ENCODE results near the gene SMC5.

Gene SMC5

DNA sequence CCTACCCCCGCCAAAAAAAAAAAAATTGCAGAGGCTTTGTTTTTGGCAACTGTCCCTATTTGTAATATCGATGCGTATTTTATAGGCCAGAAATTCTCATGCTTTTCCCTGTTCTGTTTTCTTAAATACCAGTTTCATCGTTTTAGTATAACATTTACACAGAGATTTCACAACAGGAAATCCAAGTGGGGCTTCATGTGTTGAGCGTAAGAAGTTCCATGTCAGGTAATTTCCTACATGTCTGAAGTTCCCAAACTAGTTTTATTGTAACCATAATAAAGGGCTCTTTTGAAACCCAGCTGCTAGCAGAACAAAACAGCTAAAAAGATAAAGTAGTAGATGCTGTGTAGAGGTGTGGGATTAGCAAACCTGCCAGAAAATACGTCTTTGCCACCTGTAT, 4.2 kb downstream of the SMC5 start:
- peaks cover 20% of the 10 kb centered on the region for H3K4me1 ChIP-seq (ENCODE audit: control insufficient read depth, insufficient read depth, low read length)
- H3K9ac ChIP-seq (ENCODE audit: low read length in 2 of 2): no peak overlapping the region
- no peaks in the 10 kb centered on the region for H3K9me3 ChIP-seq (ENCODE audit: control insufficient read depth in 2 of 2, low read length in 2 of 2)
- no peaks in the 10 kb centered on the region for H3K27me3 ChIP-seq (ENCODE audit: control insufficient read depth in 1 of 2, insufficient read depth in 2 of 2, low read length in 2 of 2)
- H3K36me3 ChIP-seq (ENCODE audit: control insufficient read depth in 2 of 2, insufficient read depth in 2 of 2, low read length in 2 of 2): peaks cover 13 to 17% of the 10 kb centered on the region in 2 donors
- H3K4me3 ChIP-seq (ENCODE audit: low read length in 2 of 2): no peak overlapping the region
- H3K27ac ChIP-seq (ENCODE audit: low read length): no peak overlapping the region

DNA sequence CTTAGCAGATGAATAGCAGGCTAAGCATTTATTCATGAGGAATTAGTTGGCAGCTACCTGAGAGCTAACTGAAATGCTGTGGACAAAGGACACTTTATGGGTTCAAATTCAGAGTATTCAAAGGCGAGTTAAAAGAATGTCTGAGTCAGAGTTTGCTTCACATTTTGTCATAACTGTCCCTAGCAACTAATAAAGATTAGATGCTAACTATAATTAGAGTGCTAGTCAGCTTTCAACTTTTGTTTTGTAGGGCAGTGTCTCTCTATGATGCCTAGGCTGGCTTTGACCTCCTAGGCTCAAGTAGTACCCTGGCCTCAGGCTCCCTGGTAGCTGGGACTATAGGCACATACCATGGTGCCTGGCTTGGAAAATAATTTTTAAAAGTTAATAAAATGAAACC, 4.6 kb downstream of the SMC5 start:
- no peak overlapping the region for H3K9ac ChIP-seq (ENCODE audit: low read length in 2 of 2)
- H3K36me3 ChIP-seq (ENCODE audit: control insufficient read depth in 2 of 2, insufficient read depth in 2 of 2, low read length in 2 of 2): peaks cover 13 to 17% of the 10 kb centered on the region in 2 donors
- H3K27ac ChIP-seq (ENCODE audit: low read length): no peak overlapping the region
- H3K4me1 ChIP-seq (ENCODE audit: control insufficient read depth, insufficient read depth, low read length): peaks cover 15% of the 10 kb centered on the region
- H3K4me3 ChIP-seq (ENCODE audit: low read length in 2 of 2): no peak overlapping the region
- H3K27me3 ChIP-seq (ENCODE audit: control insufficient read depth in 1 of 2, insufficient read depth in 2 of 2, low read length in 2 of 2): no peaks in the 10 kb centered on the region
- no peaks in the 10 kb centered on the region for H3K9me3 ChIP-seq (ENCODE audit: control insufficient read depth in 2 of 2, low read length in 2 of 2)

DNA sequence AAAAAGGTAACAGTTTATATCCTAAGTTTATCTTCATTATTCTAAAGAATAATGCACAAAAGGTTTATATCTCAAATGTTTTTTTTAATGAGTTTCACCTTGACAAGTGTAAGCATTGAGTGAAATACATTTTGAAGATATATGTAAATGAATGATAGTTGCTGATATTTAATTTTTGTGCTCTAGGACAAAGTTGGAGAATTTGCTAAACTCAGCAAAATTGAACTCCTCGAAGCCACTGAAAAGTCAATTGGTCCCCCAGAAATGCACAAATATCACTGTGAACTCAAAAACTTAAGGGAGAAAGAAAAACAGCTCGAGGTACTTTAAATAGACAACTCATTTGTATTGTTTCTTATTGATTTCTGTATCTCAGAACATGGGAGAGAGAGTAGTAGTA, 19.5 kb downstream of the SMC5 start:
- Histone ChIP-seq H3K27ac (ENCODE audit: low read length) (no peak overlapping the region), H3K9ac (ENCODE audit: low read length in 2 of 2) (no peak overlapping the region), H3K36me3 (ENCODE audit: control insufficient read depth in 2 of 2, insufficient read depth in 2 of 2, low read length in 2 of 2) (peaks cover 0 to 5% of the 10 kb centered on the region in 2 donors)

DNA sequence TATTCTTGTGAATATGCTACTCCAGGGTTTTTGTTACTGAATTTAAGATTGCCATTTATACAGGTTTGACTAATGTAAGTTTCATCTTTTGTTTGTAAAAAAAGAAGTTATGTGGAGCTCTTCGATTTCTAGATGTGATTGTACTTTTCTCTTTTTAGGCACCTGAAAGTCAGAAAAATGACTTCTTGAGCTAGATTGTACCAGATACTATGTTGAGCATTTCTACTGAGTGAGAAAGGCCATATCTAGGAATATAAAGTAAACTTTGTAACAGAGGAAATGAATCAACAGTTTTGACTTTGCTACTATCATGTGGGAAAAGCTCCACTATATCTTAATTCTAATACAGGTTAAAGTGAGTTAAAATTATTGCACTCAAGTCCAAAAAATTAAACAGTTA, 25.1 kb downstream of the SMC5 start:
- Histone ChIP-seq H3K9ac (ENCODE audit: low read length in 2 of 2) (no peak overlapping the region), H3K36me3 (ENCODE audit: control insufficient read depth in 2 of 2, insufficient read depth in 2 of 2, low read length in 2 of 2) (peaks cover 3 to 8% of the 10 kb centered on the region in 2 donors), H3K9me3 (ENCODE audit: control insufficient read depth in 2 of 2, low read length in 2 of 2) (no peaks in the 10 kb centered on the region), H3K4me3 (ENCODE audit: low read length in 2 of 2) (no peak overlapping the region), H3K27me3 (ENCODE audit: control insufficient read depth in 1 of 2, insufficient read depth in 2 of 2, low read length in 2 of 2) (no peaks in the 10 kb centered on the region), H3K27ac (ENCODE audit: low read length) (no peak overlapping the region), H3K4me1 (ENCODE audit: control insufficient read depth, insufficient read depth, low read length) (no peaks in the 10 kb centered on the region)

More for the DNA sequence above, 19.5 kb downstream of the SMC5 start:
- Histone ChIP-seq H3K4me3 (ENCODE audit: low read length in 2 of 2) (no peak overlapping the region), H3K27me3 (ENCODE audit: control insufficient read depth in 1 of 2, insufficient read depth in 2 of 2, low read length in 2 of 2) (no peaks in the 10 kb centered on the region), H3K4me1 (ENCODE audit: control insufficient read depth, insufficient read depth, low read length) (no peaks in the 10 kb centered on the region), H3K9me3 (ENCODE audit: control insufficient read depth in 2 of 2, low read length in 2 of 2) (no peaks in the 10 kb centered on the region)

DNA sequence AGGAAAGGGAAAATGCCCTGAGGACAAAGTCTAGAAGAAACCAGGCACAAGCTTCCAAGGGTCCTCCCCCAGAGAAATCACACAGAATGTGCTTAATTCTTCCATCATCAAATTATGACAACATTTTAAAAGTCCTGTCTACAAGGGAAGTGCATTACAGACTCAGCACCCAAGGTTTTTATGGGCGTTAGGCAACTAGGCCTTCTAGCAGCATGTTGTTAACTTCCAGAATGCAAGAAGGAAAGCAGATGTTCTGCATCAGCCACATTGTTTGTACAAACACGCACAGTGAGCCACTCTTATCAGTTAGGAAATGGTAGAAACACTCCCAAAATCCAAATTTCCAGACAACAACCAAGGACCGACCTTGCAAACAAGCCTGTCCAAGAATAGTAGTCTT, 26.5 kb downstream of the SMC5 start:
- Histone ChIP-seq H3K9ac (ENCODE audit: low read length in 2 of 2) (no peak overlapping the region), H3K4me1 (ENCODE audit: control insufficient read depth, insufficient read depth, low read length) (no peaks in the 10 kb centered on the region), H3K27me3 (ENCODE audit: control insufficient read depth in 1 of 2, insufficient read depth in 2 of 2, low read length in 2 of 2) (no peaks in the 10 kb centered on the region), H3K4me3 (ENCODE audit: low read length in 2 of 2) (no peak overlapping the region), H3K9me3 (ENCODE audit: control insufficient read depth in 2 of 2, low read length in 2 of 2) (no peaks in the 10 kb centered on the region), H3K27ac (ENCODE audit: low read length) (no peak overlapping the region), H3K36me3 (ENCODE audit: control insufficient read depth in 2 of 2, insufficient read depth in 2 of 2, low read length in 2 of 2) (peaks cover 2 to 8% of the 10 kb centered on the region in 2 donors)

DNA sequence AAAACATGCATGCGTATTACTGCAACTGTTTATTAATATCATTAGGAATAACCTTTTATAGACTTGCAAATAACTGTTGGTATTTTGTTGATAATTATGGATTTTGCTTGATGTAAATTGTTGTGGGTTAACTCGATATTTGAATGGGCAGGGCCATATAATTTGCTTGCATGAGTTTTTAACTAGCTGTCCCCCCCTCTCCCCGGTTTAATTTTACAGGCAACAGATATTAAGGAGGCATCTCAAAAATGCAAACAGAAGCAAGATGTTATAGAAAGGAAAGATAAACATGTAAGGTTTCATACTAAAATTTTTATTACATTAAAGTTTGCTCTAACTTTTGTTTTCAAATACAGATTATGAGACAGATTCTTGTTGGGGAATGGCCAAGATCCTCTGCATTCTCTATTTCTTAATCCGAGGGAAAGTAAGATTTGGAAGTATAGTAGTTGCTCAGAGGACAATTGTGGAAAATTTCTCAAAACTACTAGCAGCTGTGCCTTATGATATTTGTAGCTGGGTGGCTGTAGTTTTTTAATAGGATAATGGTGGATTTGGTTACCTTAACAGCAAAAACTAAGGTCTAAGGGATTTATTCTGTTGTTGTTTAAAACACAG, 27.3 kb downstream of the SMC5 start:
- H3K27ac ChIP-seq (ENCODE audit: low read length): no peak overlapping the region
- H3K27me3 ChIP-seq (ENCODE audit: control insufficient read depth in 1 of 2, insufficient read depth in 2 of 2, low read length in 2 of 2): no peaks in the 10 kb centered on the region
- no peaks in the 10 kb centered on the region for H3K4me1 ChIP-seq (ENCODE audit: control insufficient read depth, insufficient read depth, low read length)
- no peak overlapping the region for H3K4me3 ChIP-seq (ENCODE audit: low read length in 2 of 2)
- H3K9ac ChIP-seq (ENCODE audit: low read length in 2 of 2): no peak overlapping the region
- peaks cover 2 to 11% of the 10 kb centered on the region in 2 donors for H3K36me3 ChIP-seq (ENCODE audit: control insufficient read depth in 2 of 2, insufficient read depth in 2 of 2, low read length in 2 of 2)
- no peaks in the 10 kb centered on the region for H3K9me3 ChIP-seq (ENCODE audit: control insufficient read depth in 2 of 2, low read length in 2 of 2)

DNA sequence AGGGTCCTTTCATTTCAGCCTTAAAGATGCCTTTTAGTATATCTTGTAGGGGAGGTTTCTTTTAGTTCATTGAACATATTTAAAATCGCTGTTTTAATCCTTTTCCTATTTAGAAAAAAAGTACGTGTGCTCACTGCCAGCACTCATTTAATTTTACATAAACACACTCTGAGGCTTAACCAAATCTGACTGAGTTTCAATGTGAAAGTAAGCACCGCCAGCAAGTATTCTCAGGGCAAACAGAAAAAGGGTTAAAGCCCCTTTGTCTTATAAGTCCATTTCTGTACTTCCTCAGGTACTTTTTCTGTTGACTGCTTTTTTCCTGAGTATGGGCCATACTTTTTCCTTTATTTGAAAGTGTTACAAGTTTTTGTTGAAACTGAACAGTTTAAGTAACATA, 31.8 kb downstream of the SMC5 start:
- Histone ChIP-seq H3K9ac (ENCODE audit: low read length in 2 of 2) (no peak overlapping the region), H3K27ac (ENCODE audit: low read length) (no peak overlapping the region), H3K27me3 (ENCODE audit: control insufficient read depth in 1 of 2, insufficient read depth in 2 of 2, low read length in 2 of 2) (no peaks in the 10 kb centered on the region), H3K36me3 (ENCODE audit: control insufficient read depth in 2 of 2, insufficient read depth in 2 of 2, low read length in 2 of 2) (peaks cover 0 to 10% of the 10 kb centered on the region in 2 donors), H3K4me3 (ENCODE audit: low read length in 2 of 2) (no peak overlapping the region), H3K4me1 (ENCODE audit: control insufficient read depth, insufficient read depth, low read length) (no peaks in the 10 kb centered on the region), H3K9me3 (ENCODE audit: control insufficient read depth in 2 of 2, low read length in 2 of 2) (peaks cover 0 to 4% of the 10 kb centered on the region in 2 donors)

DNA sequence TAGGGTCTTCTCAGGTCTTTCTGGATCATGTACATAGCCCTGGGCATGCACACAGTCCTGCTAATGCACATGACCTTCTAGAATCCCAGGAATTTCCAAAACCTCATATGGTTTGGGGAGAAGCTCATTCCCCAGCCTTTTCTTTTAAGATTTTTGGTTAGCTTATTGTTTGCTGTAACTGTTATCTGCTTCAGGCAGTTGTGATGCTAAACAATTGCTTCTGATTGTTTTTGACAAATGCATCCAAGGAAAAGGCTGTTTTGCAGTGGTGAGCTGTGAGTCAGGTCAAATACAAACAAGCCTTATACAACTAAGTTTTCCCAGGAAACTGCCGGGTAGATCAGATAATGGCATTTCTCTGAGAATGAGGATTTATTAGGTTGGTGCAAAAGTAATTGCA, 32.7 kb downstream of the SMC5 start:
- H3K9me3 ChIP-seq (ENCODE audit: control insufficient read depth in 2 of 2, low read length in 2 of 2): peaks cover 0 to 4% of the 10 kb centered on the region in 2 donors
- no peaks in the 10 kb centered on the region for H3K27me3 ChIP-seq (ENCODE audit: control insufficient read depth in 1 of 2, insufficient read depth in 2 of 2, low read length in 2 of 2)
- no peak overlapping the region for H3K4me3 ChIP-seq (ENCODE audit: low read length in 2 of 2)
- no peak overlapping the region for H3K9ac ChIP-seq (ENCODE audit: low read length in 2 of 2)
- no peaks in the 10 kb centered on the region for H3K4me1 ChIP-seq (ENCODE audit: control insufficient read depth, insufficient read depth, low read length)
- H3K36me3 ChIP-seq (ENCODE audit: control insufficient read depth in 2 of 2, insufficient read depth in 2 of 2, low read length in 2 of 2): peaks cover 0 to 10% of the 10 kb centered on the region in 2 donors
- H3K27ac ChIP-seq (ENCODE audit: low read length): no peak overlapping the region

DNA sequence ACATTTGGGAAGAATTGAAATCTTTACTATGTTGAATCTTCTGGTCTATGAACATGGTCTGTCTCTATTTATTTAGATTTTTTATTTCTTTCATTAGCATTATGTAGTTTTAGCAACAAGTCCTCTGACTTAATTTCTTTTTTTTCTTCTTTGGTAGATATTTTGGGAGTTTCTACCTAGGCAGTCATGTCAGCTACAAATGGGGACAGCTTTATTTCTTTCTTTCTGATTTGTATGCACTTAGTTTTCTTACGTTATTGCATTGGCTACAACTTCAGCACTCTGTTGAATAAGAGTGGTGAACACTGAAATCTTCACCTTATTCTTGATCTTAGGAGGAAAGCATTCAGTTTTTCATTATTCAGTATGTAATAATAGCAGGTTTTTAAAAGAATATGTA, 33.5 kb downstream of the SMC5 start:
- no peaks in the 10 kb centered on the region for H3K27me3 ChIP-seq (ENCODE audit: control insufficient read depth in 1 of 2, insufficient read depth in 2 of 2, low read length in 2 of 2)
- H3K27ac ChIP-seq (ENCODE audit: low read length): no peak overlapping the region
- peaks cover 0 to 4% of the 10 kb centered on the region in 2 donors for H3K9me3 ChIP-seq (ENCODE audit: control insufficient read depth in 2 of 2, low read length in 2 of 2)
- peaks cover 0 to 10% of the 10 kb centered on the region in 2 donors for H3K36me3 ChIP-seq (ENCODE audit: control insufficient read depth in 2 of 2, insufficient read depth in 2 of 2, low read length in 2 of 2)
- H3K4me1 ChIP-seq (ENCODE audit: control insufficient read depth, insufficient read depth, low read length): no peaks in the 10 kb centered on the region
- no peak overlapping the region for H3K4me3 ChIP-seq (ENCODE audit: low read length in 2 of 2)
- H3K9ac ChIP-seq (ENCODE audit: low read length in 2 of 2): no peak overlapping the region

DNA sequence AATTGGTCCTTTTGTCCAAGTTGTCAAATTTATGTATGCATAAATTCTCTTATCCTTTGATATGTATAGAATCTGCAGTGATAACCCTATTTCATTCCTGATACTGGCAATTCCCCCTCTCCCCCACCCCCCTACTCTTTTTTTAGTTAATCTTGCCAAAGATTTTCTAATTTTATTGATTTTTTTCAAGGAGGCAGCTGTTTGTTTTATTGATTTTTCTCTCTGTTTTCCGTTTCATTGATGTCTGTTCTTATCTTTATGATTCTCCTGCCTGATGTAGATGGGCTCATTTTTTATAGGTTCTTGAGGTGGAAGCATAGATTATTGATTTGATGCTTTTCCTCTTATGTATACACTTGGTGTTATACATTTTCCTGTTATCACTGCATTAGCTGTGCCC, 34.4 kb downstream of the SMC5 start:
- H3K4me3 ChIP-seq (ENCODE audit: low read length in 2 of 2): no peak overlapping the region
- H3K9ac ChIP-seq (ENCODE audit: low read length in 2 of 2): no peak overlapping the region
- no peaks in the 10 kb centered on the region for H3K27me3 ChIP-seq (ENCODE audit: control insufficient read depth in 1 of 2, insufficient read depth in 2 of 2, low read length in 2 of 2)
- H3K4me1 ChIP-seq (ENCODE audit: control insufficient read depth, insufficient read depth, low read length): no peaks in the 10 kb centered on the region
- H3K27ac ChIP-seq (ENCODE audit: low read length): no peak overlapping the region
- H3K9me3 ChIP-seq (ENCODE audit: control insufficient read depth in 2 of 2, low read length in 2 of 2): peaks cover 0 to 4% of the 10 kb centered on the region in 2 donors
- peaks cover 2 to 15% of the 10 kb centered on the region in 2 donors for H3K36me3 ChIP-seq (ENCODE audit: control insufficient read depth in 2 of 2, insufficient read depth in 2 of 2, low read length in 2 of 2)

DNA sequence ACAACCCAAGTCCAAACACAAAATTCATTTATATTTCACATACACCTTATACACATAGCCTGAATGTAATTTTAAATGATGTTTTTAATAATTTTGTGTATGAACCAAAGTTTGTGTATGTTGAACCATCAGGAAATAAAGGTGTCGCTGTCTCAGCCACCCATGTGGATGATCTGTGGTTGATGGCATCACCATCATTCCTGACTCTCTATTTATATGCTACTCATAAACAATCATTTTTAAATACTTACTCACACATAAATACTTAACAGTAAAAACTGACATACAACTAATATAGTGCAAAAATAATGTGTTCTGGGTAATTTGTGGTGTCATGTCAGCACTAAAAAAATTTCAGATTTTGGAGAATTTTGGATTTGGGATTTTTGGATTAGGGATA, 38.4 kb downstream of the SMC5 start:
- Histone ChIP-seq H3K9ac (ENCODE audit: low read length in 2 of 2) (no peak overlapping the region), H3K9me3 (ENCODE audit: control insufficient read depth in 2 of 2, low read length in 2 of 2) (no peaks in the 10 kb centered on the region), H3K27ac (ENCODE audit: low read length) (no peak overlapping the region), H3K4me1 (ENCODE audit: control insufficient read depth, insufficient read depth, low read length) (no peaks in the 10 kb centered on the region), H3K4me3 (ENCODE audit: low read length in 2 of 2) (no peak overlapping the region), H3K27me3 (ENCODE audit: control insufficient read depth in 1 of 2, insufficient read depth in 2 of 2, low read length in 2 of 2) (no peaks in the 10 kb centered on the region), H3K36me3 (ENCODE audit: control insufficient read depth in 2 of 2, insufficient read depth in 2 of 2, low read length in 2 of 2) (peaks cover 2 to 15% of the 10 kb centered on the region in 2 donors)

Measured in stomach smooth muscle (tissue), 2 donors.